ENCODE results near the gene GGNBP2.

The GGNBP2 gene

GRCh38 chr17:36532435-36532975 lies 12.2 kb upstream of the GGNBP2 start:
- H3K9me3 Mint-ChIP-seq: no peaks in the 10 kb centered on the region
- H3K27ac Mint-ChIP-seq: no peak overlapping the region
- peaks cover 28% of the 10 kb centered on the region for H3K4me1 Mint-ChIP-seq (ENCODE audit: low read depth)
- no peak overlapping the region for H3K4me3 Mint-ChIP-seq
- no peaks in the 10 kb centered on the region for H3K27me3 Mint-ChIP-seq
- intact Hi-C loops (cut with micrococcal nuclease): no loop called here
- H3K36me3 Mint-ChIP-seq (ENCODE audit: low read depth): peaks cover 53% of the 10 kb centered on the region

GRCh38 chr17:36533935-36534839 lies 10.5 kb upstream of the GGNBP2 start:
- intact Hi-C loops (cut with micrococcal nuclease): no loop called here
- peak overlapping the region; percentile 97 for H3K27ac Mint-ChIP-seq
- no peaks in the 10 kb centered on the region for H3K9me3 Mint-ChIP-seq
- peak overlapping the region; percentile 97 for H3K4me3 Mint-ChIP-seq
- H3K36me3 Mint-ChIP-seq (ENCODE audit: low read depth): peaks cover 42% of the 10 kb centered on the region
- no peaks in the 10 kb centered on the region for H3K27me3 Mint-ChIP-seq
- peaks cover 24% of the 10 kb centered on the region for H3K4me1 Mint-ChIP-seq (ENCODE audit: low read depth)

- intact Hi-C loops (cut with micrococcal nuclease): loop anchor here (1.0 kb wide), 1 partner anchor 9 kb away; the partner anchor contains the start of gene GGNBP2
- no peaks in the 10 kb centered on the region for H3K27me3 Mint-ChIP-seq
- peak within 1 kb of the TSS; percentile 97 for H3K4me3 Mint-ChIP-seq
- H3K27ac Mint-ChIP-seq: peak within 1 kb of the TSS; percentile 97
- no peaks in the 10 kb centered on the region for H3K9me3 Mint-ChIP-seq
- H3K36me3 Mint-ChIP-seq (ENCODE audit: low read depth): peaks cover 46% of the 10 kb centered on the region
- peaks cover 26% of the 10 kb centered on the region for H3K4me1 Mint-ChIP-seq (ENCODE audit: low read depth)
These were observed 9.7 kb upstream of the GGNBP2 start, which contains the start of the genes MYO19 and PIGW for GRCh38 chr17:36534840-36535668. MYO19 (minus strand) TSS chr17:36534868; CDS start chr17:36532538, 2,330 bp downstream. PIGW (plus strand) TSS chr17:36534987; CDS start chr17:36537102, 2,115 bp downstream.

DNA sequence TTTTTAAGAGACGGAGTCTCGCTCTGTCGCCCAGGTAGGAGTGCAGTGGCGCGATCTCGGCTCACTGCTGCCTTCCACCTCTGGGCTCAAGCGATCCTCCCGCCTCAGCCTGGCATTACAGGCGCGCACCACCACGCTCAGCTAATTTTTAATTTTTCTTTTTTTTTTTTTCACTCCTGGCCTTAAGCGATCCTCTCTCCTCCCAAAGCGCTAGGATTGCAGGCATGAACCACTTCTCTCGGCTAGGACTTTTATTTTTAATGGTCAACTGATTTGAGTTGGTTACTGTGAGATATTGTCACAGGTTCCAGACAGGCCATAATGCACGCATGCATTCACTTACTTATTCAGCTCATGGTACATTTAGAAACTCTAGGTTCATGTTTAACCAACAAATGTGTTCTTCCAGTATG lies 9.0 kb upstream of the GGNBP2 start:
- Mint-ChIP-seq H3K4me3 (peak overlapping the region; percentile 97), H3K4me1 (ENCODE audit: low read depth) (peaks cover 26% of the 10 kb centered on the region), H3K27me3 (no peaks in the 10 kb centered on the region), H3K36me3 (ENCODE audit: low read depth) (peaks cover 52% of the 10 kb centered on the region), H3K9me3 (no peaks in the 10 kb centered on the region), H3K27ac (peak overlapping the region; percentile 97)
- intact Hi-C loops (cut with micrococcal nuclease): loop anchor here (1.0 kb wide), 1 partner anchor 9 kb away; the partner anchor contains the start of gene GGNBP2

- intact Hi-C loops (cut with micrococcal nuclease): loop anchor here (5.0 kb wide), 1 partner anchor 407 kb away; the partner anchor contains the start of gene AATF
- Mint-ChIP-seq H3K4me1 (ENCODE audit: low read depth) (peaks cover 15% of the 10 kb centered on the region), H3K27me3 (no peaks in the 10 kb centered on the region), H3K9me3 (no peaks in the 10 kb centered on the region), H3K27ac (no peak overlapping the region), H3K36me3 (ENCODE audit: low read depth) (peaks cover 43% of the 10 kb centered on the region), H3K4me3 (no peak overlapping the region)
These were observed 4.0 kb upstream of the GGNBP2 start for GRCh38 chr17:36540696-36541095.

GRCh38 chr17:36542755-36543154 lies 2.0 kb upstream of the GGNBP2 start:
- H3K27me3 Mint-ChIP-seq: no peaks in the 10 kb centered on the region
- H3K9me3 Mint-ChIP-seq: no peaks in the 10 kb centered on the region
- H3K36me3 Mint-ChIP-seq (ENCODE audit: low read depth): peaks cover 49% of the 10 kb centered on the region
- peaks cover 9% of the 10 kb centered on the region for H3K4me1 Mint-ChIP-seq (ENCODE audit: low read depth)
- intact Hi-C loops (cut with micrococcal nuclease): loop anchor here (5.0 kb wide), 1 partner anchor 405 kb away; the partner anchor contains the start of gene AATF
- H3K27ac Mint-ChIP-seq: peak overlapping the region; percentile 99
- no peak overlapping the region for H3K4me3 Mint-ChIP-seq

GRCh38 chr17:36544044-36544306 lies 744 bp upstream of the GGNBP2 start:
- intact Hi-C loops (cut with micrococcal nuclease): loop anchor here (1.0 to 5.0 kb wide), 2 partner anchors 9 to 403 kb away; partner anchors contain the start of gene AATF
- H3K4me3 Mint-ChIP-seq: peak overlapping the region; percentile 98
- no peaks in the 10 kb centered on the region for H3K9me3 Mint-ChIP-seq
- H3K27ac Mint-ChIP-seq: peak overlapping the region; percentile 99
- H3K4me1 Mint-ChIP-seq (ENCODE audit: low read depth): peaks cover 21% of the 10 kb centered on the region
- H3K36me3 Mint-ChIP-seq (ENCODE audit: low read depth): peaks cover 56% of the 10 kb centered on the region
- no peaks in the 10 kb centered on the region for H3K27me3 Mint-ChIP-seq

GRCh38 chr17:36545077-36545464 lies 352 bp downstream of the GGNBP2 start:
- H3K27me3 Mint-ChIP-seq: no peaks in the 10 kb centered on the region
- H3K4me3 Mint-ChIP-seq: peak overlapping the region; percentile 98
- H3K9me3 Mint-ChIP-seq: no peaks in the 10 kb centered on the region
- peaks cover 19% of the 10 kb centered on the region for H3K4me1 Mint-ChIP-seq (ENCODE audit: low read depth)
- intact Hi-C loops (cut with micrococcal nuclease): loop anchor here (5.0 kb wide), 1 partner anchor 47 kb away; the partner anchor contains the start of gene DHRS11
- peaks cover 54% of the 10 kb centered on the region for H3K36me3 Mint-ChIP-seq (ENCODE audit: low read depth)
- H3K27ac Mint-ChIP-seq: peak overlapping the region; percentile 99

GRCh38 chr17:36545465-36546417 lies 1.0 kb downstream of the GGNBP2 start:
- Mint-ChIP-seq H3K27me3 (no peaks in the 10 kb centered on the region), H3K4me3 (peak overlapping the region; percentile 98), H3K36me3 (ENCODE audit: low read depth) (peaks cover 51% of the 10 kb centered on the region), H3K9me3 (no peaks in the 10 kb centered on the region), H3K4me1 (ENCODE audit: low read depth) (peaks cover 26% of the 10 kb centered on the region), H3K27ac (peak overlapping the region; percentile 99)
- intact Hi-C loops (cut with micrococcal nuclease): loop anchor here (5.0 kb wide), 1 partner anchor 47 kb away; the partner anchor contains the start of gene DHRS11

DNA sequence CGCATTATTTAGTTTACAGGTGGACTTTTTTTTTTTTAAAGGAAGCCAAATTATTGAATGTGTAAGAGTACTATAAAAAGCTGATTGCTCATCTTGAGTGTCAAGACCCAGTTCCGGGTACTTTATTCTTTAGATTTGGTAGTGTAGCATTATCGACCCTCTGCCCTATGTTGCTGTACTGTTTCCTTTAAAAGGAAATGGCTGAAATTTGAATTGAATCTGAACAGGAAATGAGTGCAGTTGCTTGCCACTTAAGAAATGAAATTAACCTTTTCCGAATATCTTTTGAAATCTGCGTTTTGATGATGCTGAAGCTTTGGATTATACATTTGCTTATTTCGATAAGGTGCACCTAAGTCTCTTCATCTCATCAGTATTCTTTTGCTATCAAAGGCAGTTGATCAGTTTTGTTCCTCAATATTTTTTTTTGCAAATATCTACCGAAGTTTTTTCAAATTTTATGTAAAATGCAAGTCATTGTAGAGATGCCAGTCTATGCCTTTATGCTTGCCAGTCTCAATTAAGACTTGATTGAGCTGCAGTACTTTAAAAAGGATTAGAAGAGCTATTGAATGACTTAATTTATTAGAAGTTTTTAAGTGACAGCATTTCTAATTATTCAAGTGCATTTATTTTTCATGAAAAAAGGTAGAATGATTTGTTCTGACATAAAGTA lies 1.8 kb downstream of the GGNBP2 start:
- no peaks in the 10 kb centered on the region for H3K9me3 Mint-ChIP-seq
- H3K4me1 Mint-ChIP-seq (ENCODE audit: low read depth): peaks cover 29% of the 10 kb centered on the region
- H3K27me3 Mint-ChIP-seq: no peaks in the 10 kb centered on the region
- peaks cover 49% of the 10 kb centered on the region for H3K36me3 Mint-ChIP-seq (ENCODE audit: low read depth)
- peak overlapping the region; percentile 99 for H3K27ac Mint-ChIP-seq
- H3K4me3 Mint-ChIP-seq: peak overlapping the region; percentile 98
- intact Hi-C loops (cut with micrococcal nuclease): loop anchor here (5.0 kb wide), 1 partner anchor 46 kb away; the partner anchor contains the start of gene DHRS11

- no peaks in the 10 kb centered on the region for H3K27me3 Mint-ChIP-seq
- H3K4me1 Mint-ChIP-seq (ENCODE audit: low read depth): peaks cover 29% of the 10 kb centered on the region
- peaks cover 54% of the 10 kb centered on the region for H3K36me3 Mint-ChIP-seq (ENCODE audit: low read depth)
- intact Hi-C loops (cut with micrococcal nuclease): loop anchor here (5.0 kb wide), 1 partner anchor 45 kb away; the partner anchor contains the start of gene DHRS11
- H3K4me3 Mint-ChIP-seq: peak overlapping the region; percentile 17
- H3K27ac Mint-ChIP-seq: no peak overlapping the region
- H3K9me3 Mint-ChIP-seq: no peaks in the 10 kb centered on the region
These were observed 3.1 kb downstream of the GGNBP2 start for GRCh38 chr17:36547776-36548175.
